Measurements from ENCODE around the gene PSMD14.
"Not testable (repeated sequence)": the region's sequence is repeated elsewhere in the genome, so short reads cannot be mapped to it uniquely, and the experiment has no call there.

The PSMD14 gene

DNA sequence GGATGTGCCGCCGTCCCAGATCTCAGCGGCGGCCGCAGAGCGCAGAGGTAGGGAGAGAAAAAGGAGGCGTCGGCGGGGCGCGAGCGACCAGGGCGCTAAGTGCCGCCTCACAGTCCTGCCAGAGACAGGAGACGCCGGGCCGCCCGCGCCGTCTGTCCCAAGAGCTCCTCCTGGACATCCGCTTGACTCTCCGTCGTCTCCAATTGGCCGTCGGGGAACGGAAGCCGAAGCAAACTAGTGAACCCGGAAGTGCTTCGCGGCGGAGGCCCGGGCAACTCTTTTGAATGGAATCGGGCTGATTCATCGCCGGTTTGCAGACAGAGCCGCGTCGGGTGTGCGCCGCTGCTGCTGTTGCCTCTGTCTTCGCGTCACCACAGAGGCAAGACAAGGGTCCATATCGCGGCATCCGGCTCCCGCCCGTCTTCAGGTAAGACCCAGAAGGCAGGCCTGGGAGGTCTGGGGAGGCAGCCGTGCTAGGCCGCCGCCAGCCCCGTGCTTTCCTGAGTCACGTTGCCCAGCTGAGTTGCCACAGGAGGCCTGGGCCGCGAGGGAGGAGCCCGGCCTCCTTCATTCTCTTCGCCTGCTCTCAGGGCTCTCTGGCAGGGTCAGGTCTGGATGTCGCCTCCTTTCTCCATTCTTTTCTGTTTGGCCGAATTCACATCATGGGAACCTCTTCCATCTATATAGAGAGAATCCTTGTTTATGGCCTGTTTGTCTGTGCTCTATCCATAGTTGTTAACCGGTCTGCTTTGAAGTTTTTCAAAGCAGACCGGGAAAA, at the start of gene PSMD14:
TSS of gene PSMD14 (plus strand) at position 248 of the 778 bp plus-strand sequence. CDS start 10,401 bp downstream, outside the sequence.
- peak; percentile 20 for DNase-seq

DNA sequence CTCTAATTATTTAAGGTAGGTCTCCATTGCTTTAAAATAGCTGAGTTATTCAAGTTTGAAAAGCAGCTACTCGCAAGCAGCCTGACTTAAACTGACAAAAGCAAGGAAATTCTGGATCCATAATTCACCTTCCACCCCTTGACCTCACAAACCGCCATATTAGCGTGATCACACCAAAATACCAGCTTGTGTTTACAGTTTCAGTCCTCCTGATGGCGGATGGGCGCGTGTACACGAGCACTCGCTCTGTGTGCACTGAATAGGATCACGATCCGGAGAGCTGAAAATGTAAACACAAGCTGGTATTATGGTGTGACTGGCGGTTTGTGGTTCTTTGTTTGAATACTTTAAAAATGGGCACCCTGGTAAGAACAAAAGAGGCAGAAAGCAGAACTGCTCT, 42.4 kb upstream of the PSMD14 start:
- no peak for DNase-seq

DNA sequence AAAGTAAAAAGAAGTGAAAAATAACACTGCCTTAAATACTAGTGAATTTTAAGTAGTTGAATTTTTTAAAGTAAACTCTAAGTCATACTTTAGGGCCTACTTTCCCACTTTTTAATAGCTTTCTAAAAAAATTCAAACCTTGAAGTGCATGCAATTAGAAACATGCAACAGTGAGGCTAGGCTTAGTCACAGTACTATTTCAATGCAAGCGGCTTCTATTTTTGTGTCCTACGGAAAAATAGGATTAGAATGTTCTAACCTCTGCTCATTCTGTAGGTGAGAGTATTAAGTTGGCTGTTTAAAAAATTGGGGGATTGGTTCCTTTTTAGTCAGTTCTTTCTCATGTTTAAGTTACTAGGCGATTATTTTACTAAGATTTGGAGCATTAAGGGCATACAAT, 39.1 kb upstream of the PSMD14 start:
- no peak for DNase-seq

DNA sequence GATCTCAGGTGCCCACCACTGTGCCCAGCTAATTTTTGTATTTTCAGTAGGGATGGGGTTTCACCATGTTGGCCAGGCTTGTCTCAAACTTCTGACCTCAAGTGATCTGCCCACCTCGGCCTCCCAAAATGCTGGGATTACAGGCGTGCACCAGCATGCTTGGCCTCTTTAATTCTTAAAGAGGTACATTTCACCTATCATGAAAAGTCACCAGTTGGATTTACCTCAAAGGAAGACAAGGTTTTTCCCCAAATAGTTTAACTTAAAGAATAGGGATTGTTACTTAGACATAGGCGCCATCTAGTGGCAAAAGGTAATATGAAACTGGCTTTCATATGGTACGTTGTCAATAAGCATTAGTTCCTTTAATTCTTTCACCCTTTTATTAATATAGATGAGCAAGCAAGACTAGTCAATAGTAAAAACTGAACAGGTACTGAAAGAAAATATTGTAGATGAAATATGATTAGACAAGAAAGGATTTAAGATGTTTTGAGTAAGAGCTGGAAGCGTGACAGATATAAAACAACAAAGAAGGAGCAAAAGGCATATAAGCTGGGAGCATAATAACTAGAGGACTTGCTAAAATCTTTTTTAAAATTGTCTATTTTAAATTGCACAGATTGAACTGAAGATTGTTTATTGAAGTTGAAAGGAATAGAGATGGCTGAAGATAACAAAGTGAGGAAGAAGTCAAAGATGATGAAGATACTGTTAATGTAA, 35.0 kb upstream of the PSMD14 start:
- no peak for DNase-seq

DNA sequence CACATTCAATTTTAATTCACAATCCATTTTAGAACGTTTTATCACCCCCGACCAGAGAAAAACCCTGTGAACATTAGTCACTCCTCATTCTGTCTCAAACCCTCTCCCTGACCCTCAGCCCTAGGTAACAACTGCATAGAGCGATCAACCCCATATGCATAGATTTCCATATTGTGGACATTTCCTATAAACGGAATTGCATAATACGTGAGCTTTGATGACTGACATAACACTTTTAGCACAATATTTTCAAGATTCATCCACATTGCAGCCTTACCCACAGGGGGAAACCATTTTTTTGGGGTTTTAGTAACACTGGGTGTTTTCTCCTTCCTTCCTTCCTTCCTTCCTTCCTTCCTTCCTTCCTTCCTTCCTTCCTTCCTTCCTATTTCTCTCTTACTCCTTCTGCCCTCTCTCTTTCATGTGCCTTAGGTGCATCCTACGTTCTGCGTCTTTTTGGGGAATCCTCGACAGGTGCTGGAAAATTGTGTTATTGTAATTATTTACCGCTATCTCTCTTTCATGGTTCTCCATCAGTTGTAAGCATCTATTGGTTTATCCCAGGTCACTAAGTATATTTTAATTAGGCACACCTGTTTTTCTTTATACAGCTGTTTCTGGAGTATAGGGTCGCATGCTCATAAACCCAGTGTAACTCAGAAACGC, 29.5 kb upstream of the PSMD14 start:
- not testable (repeated sequence) for DNase-seq

DNA sequence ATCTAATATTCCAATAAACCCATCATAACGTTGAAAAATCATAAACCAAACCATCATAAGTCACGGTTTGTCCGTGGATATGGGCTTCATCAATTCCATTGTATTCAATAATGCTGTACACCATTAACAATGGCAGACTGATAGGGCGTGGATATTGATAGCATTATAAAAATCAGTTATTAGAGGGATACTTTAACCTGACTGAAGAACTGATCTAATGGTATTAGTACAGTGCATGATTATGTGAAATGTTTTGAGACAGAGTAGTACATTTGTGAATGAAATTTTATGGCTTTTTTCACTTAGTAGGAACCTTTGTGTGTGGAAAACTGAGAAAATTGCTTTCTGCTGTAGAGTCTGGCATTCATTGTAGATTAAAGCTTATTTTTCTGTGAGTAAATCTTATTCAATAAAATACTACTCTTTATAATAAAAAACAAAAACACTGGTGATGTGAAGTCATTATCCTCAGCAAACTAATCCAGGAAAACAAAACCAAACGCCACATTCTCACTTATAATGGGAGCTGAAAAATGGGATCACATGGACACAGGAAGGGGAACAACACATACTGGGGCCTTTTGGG, 28.9 kb upstream of the PSMD14 start:
- not testable (repeated sequence) for DNase-seq

DNA sequence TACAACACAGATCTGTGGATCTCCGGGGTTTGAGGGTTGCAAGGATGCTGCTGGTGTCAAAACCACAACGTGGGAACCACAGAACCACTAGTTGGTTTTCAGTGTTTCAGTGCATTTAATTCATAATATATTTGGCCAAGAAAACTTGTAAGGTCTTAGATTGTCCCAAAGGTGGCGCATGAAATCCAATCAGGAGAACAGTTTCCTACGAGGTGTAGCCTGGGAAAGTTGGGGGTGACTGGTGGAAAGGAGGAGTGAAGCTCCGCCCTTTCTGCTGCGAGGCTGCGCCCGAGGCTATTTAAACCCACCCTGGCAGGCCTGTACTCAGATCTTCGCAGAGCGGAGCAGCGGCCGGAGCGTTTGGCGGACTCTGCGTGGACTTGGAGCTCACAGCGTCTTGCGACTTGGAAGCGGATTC, 27.3 kb upstream of the PSMD14 start:
- DNase-seq, result not testable (repeated sequence)

DNA sequence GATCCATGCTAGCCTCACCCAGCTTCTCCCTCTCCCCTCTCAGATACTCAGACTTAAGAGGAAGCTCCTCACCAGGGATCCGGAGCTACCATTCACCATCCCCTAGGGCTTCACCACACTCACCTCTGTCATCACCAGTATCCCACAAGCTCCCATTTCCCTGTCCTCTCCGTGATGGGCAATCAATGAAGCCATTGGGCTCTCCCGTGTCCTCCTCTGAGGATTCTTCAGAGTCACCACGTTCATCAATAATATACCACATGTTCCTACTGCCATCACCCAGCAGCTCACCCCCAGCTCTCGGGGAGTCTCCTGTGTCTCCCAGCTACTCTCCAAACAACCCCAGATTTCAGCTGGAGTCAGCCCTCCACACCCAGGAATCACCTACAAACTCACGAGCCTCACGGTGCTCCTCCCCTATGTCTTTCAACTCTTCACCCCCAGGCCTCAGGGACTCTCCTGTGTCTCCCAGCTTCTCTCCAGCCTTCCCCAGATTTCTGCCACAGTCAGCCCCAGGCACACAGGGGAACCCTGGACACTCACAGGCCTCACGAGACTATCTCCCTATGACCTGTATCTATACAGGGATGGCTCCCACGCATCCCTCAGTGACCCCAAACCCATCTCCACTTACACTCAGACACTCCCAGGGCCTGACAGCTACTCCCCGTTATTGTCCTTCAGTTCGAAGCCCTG, 26.5 kb upstream of the PSMD14 start:
- not testable (repeated sequence) for DNase-seq

DNA sequence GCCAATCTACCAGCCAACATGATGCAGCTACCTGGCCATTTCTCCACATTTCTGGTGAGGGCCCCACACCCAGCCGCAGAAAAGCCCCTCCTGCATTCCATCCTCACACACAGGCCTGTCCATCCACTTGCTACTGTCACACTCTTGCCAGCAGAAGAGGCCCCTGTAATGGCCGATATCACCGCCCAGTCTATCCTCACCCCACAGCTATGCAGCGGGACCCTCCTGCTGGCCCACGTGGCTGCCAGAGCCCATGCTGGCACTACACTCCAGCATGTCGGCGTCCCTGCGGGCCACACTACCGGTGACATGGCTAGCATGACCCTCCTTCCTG, 25.9 kb upstream of the PSMD14 start:
- DNase-seq, result not testable (repeated sequence)

DNA sequence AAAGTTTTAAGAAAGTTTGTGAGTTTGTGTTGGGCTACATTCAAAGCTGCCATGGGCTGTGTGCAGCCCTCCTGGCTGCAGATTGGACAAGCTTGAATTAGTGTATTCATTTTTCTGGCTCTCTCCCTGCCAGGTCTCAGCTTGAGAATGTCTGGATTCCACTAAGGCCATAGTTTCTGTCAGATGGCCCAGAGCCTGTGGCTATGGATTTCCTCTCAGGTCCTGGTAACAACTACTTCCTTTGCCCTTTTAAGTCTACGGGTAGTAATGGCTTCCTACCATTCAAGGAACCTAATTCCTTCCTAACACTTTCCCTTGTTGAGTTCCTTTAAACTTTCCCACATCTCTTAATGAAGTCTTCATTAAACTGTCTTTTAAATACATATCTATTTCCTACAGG, 24.3 kb upstream of the PSMD14 start:
- no peak for DNase-seq

DNA sequence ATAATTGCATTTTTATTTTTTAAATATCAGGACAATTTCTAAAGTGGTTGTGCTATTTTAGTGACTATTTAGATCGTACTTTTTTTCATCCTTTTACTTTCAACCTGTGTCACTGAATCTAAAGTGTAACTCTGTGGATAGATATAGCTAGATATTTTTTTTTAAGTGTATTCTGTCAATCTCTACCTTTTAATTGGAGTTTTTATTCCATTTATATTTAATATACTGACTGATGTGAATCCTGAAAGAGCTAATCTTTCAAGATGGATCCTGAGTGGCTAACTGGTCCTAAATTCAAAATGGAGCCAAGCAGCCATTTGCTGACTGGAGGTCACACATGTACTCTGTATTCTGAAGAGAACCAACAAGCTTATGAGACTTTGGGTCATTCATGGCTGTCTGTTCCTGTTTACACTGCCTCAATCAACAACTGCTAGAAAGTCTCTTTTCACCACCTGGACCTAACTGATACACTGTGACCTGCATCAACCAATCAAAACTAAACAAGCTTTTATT, 4.6 kb upstream of the PSMD14 start:
- no peak for DNase-seq

DNA sequence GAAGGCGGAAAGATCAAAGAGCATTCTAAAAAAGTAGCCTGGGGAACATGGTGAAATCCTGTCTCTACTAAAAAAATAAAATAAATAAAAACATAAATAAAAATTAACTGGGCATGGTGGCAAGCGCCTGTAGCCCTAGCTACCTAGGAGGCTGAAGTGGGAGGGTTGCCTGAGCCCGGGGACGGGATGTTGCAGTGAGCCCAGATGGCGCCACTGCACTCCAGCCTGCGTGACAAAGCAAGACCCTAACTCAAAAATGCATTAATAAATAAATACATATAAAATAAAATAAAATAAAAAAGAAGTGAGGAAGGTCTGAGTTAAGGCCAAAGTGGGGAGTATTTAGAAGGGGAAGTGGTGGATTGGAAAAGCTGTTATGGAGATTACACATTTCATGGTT, 1.3 kb upstream of the PSMD14 start:
- DNase-seq, result no peak

DNA sequence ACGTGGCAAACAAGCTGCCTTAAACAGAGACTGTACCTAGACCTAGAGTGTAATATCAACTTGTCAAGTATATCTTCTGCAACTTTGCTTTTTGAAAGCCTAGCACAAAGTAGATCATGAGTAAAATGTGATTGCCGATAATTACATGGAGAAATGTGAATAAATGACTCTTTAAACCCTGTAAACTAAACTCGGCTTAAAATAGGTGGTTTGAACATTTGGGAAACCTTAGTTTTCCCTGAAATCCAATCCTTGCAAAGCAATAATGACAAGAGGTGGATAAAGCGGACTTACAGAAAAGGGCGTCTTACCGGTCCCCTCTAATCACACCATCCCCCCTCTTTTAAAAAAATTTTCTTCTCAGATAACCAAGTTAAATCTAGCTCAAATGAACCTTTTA, 549 bp upstream of the PSMD14 start:
- DNase-seq, result no peak

DNA sequence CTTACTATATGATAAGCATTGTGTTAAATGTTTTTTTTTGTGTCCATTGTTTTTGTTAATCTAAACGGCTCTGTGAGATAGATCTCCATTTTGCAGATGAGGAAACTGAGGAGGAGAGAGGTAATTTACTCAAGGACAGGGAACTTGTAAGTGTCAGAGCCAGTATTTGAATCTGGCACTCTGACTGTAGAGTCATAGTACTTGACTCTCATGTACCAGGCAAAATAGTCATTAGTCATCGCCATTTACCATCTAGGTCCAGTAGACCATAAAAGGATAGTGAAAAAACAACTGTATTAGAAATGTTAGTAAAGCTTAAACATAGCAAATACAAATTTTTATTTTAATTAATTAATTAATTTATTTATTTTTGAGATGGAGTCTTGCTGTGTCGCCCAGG, 4.8 kb downstream of the PSMD14 start:
- no peak for DNase-seq

DNA sequence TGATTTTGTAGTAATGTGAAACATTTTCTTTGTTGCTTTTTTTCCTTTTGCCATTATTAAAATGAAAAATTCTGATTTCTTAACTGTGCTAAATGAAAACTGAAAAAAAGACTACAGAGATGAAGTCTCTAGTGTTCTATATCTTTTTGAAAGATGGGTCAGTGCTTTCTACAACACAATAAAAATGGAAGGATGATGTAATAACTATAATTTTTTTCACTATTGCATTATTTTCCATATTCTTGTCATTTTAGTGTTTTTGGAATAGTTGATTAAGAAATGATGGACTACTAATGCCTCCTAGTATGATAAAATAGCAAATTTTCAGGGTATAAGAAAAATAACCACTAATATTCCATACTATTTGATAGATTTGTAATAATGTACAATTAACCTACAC, 7.2 kb downstream of the PSMD14 start:
- no peak for DNase-seq

DNA sequence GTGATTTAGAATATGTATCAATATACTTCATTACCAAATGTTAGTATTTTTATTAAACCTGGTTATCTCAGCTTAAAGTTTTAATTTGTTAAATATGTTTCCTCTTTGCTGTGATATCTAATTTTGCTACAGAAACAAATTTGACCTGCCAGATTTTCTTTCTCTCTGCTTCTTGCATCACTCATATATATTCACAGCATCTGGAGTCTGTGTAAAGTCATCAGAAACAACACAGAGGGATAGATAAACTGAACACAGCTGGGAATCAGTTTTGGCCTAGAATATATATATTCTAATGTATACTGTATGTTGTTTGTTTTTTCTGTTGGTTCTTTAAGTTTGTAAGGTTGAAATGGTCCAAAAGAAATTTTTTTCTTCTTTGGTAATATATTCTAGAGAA, 8.5 kb downstream of the PSMD14 start:
- DNase-seq, result no peak

DNA sequence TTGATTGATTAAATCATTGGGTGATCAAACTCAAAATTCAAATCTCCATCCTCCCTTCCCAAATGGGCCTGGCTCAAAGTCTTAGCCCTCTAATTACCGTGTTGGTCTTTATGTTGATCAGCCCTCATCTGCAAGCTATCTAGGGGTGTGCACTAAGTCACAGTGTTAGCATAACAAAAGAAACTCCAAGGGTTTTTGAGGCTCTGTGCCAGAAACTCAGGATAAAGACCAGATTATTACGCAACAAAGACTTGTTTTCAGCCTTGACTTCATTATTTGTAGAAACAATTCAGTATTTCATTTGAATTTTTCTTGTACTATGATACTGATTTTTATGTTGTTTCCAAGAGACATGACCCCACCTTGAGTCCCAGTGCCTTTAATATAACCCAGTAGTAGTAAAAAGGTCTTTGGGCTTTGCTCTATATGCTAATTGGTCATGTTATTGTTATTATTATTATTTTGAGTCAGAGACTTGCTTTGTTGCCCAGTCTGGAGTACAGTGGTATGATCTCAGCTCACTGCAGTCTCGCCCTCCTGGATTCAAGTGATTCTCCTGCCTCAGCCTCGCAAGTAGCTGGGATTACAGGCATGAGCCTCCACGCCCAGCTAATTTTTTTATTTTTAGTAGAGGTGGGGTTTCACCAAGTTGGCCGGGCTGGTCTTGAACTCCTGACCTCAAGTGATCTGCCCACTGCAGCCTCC, 13.9 kb downstream of the PSMD14 start:
- no peak for DNase-seq

DNA sequence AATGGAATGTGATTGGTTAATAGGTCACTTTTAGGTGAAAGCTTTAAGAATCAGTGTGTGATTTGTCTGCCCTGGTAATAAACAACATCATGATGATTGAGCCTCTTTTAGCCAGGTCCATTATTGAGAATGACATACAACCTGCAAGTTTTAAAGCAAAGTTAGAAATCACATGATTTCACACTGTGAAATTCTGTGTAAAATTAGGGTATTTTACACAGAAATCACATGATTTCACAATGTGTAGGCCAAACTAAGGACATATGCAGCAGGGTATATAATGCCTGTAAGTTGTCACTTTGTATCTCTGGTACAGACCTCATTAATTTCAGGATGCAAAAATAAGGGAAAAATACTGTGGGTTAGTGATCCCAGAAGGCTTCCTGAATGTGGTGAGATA, 16.7 kb downstream of the PSMD14 start:
- no peak for DNase-seq

DNA sequence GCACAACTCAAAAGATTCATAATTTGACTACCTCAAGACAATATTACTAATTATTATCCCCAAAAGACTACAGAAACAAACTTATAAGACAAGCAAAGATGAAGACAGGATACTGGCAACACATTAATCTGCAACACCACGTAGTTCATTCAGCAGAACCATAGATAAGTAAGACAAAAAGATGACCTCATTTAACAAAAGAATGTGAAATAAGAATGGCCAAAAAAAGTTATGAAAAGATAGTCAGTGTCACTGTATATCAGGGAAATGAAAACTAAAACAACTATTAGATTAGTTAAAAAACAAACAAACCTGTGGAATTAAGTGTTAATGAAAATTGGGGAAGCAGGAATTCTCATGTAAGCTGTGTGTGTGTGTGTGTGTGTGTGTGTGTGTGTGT, 19.4 kb downstream of the PSMD14 start:
- no peak for DNase-seq

DNA sequence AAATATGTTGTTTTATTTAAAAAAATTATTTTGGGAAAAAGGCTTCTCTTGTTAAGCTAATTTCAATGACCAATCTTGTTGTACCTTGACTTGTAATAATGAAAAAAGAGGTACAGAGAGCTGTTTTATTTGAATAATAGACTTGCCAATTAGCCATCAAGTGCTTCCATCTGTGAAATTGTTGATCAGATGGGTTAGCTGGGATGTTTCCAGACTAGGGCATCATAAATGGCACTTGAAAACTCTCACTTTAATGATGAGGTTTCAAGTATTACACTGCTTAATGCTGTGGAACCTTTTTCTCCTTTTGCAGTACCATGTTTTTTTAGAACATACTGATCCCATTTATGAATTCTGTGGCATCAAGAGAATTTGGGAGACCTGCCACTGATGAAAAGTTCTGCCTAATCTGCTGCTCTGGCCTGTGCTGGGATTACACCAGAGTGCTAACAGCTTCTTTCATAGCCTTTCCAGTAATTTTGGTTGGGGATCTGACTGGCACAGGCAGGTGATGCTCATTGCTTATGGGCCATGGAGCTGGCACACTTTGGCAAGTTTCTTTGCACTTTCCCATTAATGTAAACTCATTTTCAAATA, 24.2 kb downstream of the PSMD14 start:
- DNase-seq, result no peak

DNA sequence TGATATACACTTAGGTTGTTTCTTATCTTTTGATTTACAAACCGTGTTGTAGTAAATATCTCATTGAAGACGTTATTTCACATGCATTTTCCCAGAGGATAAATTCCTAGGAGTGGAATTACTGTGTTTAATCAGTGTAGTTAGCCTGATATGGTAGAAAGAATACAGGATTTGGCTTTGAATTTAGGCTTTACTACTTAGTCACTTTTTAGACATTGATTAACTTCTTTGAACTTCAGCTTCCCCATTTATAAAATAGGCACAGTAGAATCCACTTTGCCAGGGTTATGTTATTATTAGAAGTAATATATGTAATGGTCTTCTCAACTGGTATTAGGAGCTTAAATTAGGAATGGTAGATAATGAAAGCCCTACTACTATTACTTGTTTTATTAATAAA, 27.4 kb downstream of the PSMD14 start:
- DNase-seq, result no peak

DNA sequence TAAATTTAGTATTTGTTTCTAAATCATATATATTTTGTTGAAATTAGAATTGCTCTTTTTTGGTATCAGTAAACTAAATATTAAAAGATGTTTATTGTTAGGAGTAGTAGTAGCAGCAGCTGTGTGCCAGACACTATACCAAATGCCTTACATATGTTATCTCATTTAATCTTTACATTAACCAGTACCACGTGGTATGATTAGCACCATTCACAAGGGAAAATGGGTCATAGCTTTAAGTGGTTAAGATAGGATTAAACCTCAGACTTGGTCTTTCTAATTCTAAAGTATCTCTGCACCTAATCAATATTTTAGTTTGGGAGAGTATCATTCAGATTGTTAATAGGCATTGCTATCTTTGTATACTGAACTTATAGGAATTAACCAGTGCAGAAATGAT, 29.0 kb downstream of the PSMD14 start:
- DNase-seq, result no peak
